Effector CD4-positive, alpha-beta T cell (primary cell): ENCODE results near the gene TRAPPC12.

Experiments
- DNase-seq: peaks from one replicate; pipeline ENCODE4 v3.0.0-alpha.2; 2020

TRAPPC12 gene

GRCh38 chr2:3517948-3518495, 138.5 kb downstream of the TRAPPC12 start:
- no peak for DNase-seq

DNA sequence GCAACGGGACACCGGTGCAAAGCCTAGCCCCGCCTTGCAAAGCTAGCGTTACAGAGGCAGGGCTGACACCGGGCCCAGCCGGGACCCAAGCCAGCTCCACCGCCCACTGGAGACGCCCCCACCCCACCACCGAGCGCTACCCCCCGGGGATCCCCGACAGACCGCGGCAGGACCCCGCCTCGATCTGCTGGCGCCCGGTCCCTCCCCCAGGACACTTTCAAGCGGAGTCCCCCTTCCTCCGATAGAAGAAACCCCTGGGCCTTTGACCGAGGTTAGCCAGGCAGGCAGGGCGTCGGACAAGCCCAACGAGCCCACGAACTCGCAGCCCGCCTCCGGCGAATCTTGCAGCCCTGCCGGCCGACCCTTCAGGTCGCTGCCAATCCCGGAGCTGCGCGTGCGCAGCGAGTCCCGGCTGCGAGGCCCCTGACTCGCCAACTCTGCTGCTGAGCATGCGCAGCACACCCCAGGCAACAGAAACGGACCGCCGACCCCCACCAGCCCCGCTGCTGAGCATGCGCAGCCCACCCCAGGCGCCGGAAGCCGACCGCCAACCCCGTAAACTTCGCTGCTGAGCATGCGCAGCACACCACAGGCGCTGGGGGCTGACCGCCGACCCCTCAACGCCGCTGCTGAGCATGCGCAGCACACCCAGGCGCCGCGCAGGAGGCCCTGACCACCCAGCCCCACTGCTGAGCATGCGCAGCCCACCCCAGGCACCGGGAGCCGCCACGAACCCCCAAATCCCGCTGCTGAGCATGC, 139.2 kb downstream of the TRAPPC12 start:
- peak; percentile 97 for DNase-seq

DNA sequence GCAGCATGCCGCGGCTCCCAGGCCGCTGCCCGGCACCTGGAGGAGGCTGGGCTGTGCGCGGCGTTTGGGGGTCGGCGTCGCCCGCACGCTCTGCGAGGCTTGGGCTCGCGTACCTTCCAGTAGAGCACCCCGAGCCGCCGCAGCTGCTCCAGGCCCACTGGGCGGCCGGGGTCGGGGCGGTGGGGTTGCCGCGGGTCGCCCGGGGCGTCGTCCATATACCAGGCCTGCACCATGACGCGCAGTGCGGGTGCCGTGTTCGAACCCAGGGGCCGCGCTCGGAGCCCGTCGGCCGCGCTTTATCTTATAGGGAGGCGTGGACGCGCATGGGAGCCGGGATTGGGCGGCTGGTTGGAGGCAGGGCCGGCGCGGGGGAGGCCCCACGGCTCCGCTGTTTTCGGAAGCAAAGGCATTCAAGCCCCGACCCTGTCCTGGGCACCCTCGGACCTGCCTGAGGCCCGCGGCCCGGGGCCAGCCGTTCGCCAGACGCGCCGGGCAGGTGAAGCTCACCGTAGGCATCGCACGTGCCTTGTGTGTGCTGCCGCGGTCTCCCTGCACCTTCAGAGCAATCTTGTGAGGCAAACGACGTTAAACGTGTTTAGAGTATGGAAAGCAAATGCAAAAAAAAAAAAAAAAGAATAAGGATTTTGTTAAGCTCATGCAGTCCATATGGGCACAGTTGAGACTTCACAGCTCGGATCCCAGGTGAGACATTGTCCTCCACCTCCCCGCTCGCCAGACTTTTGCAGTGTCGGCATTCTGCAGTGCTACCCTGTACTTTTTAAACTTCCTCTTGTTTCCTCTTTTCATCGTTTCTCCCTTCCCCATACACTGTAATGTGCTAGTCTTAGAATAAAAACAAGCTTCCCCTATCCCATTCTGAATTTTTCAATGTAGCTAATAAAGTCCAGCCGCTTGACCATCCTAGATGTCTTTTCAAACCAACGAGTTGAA, 140.0 kb downstream of the TRAPPC12 start, which contains the start of gene ADI1:
TSS of gene ADI1 (minus strand) at position 277 of the 951 bp plus-strand sequence. CDS start at position 233, 44 bp downstream.
- DNase-seq, result peak; percentile 62

- DNase-seq, result no peak
Observed at GRCh38 chr2:3520591-3520990, 141.1 kb downstream of the TRAPPC12 start.

GRCh38 chr2:3522961-3523421, 143.5 kb downstream of the TRAPPC12 start:
- DNase-seq, result no peak

DNA sequence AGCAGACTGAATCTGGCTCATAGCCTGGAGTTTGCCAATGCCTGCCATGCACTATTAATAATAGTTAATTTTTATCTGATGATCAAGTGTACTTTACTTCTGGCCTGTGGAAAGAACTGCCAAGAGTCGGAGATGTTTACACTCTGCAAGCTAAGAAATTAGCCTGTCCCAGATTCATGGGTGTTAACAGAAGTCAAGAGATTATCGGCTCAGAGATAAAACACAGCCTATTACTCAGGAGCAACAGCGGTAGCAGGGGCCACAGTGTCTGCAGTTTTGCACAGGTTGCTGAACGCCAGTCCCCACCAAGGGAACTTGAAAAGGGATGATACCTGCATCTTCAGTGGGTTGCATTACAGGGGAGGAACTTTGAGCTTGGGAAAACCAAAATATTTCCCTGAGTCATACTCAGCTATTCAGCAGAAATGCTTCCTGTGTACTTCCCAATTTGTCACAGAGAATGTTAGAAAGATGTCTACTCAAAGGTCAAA, 144.1 kb downstream of the TRAPPC12 start:
- no peak for DNase-seq

DNA sequence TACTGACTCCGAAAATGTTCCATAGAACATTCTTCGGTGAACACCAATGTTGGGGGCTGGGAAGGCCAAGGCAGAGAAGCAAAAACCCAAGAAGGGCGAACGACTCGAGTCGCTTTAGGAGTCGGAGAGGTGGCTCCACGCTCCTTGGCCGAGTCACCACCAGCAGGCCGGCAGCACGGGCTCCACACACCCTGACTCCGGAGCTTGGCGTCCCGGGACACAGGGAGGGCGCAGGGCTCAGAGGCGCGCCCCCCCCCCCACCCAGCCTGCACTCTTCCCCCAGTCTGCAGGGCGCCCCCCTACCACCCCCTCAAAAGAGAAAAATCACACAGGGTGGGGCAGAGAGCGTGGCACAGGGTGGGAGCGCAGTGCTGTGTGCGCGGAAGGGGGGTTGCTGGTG, 147.4 kb downstream of the TRAPPC12 start:
- no peak for DNase-seq

- no peak for DNase-seq
Observed at GRCh38 chr2:3527886-3528785, 148.6 kb downstream of the TRAPPC12 start.
